WI38 (cell line): Measurements from ENCODE around the gene TDRD5.

ENCODE experiments used
- H3K4me3 ChIP-seq: 2 replicates; pipeline ENCODE4 v1.5.1; 2011; ENCODE audit warnings: low read depth, mild to moderate bottlenecking, control low read depth, low read length
- CTCF ChIP-seq: IDR thresholded peaks from 2 replicates; pipeline ENCODE4 v1.5.1; 2012; ENCODE audit warnings: low read depth, mild to moderate bottlenecking, control low read depth, low read length

TDRD5 gene

DNA sequence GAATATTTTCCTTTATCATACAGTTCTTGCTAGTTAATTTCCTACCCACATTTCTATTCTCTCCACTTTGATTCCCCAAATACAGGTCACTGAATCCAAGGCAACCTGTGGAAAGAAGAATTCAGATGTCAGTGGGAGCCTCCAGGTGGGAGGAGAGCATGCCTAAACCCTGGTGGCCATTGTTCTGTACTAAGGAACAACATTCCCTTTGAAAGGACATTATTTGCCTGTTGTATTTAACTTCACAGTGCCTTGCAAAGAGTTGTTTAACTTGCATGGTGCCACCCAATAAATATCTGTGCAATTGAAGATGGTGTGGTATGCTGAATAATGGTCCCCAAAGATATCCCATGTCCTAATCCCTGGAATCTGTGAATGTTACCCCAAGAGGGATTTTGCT is 37.2 kb upstream of the TDRD5 start:
- no peak overlapping the region for H3K4me3 ChIP-seq
- no peak for TF ChIP-seq CTCF

- TF ChIP-seq CTCF, result no peak
- H3K4me3 ChIP-seq, result no peak overlapping the region
These were observed 33.6 kb upstream of the TDRD5 start for GRCh38 chr1:179558078-179558477.

- no peak within 1 kb of the TSS for H3K4me3 ChIP-seq
- no peak for TF ChIP-seq CTCF
These were observed 15.9 kb upstream of the TDRD5 start, which contains the start of gene NPHS2 for GRCh38 chr1:179575497-179576314. NPHS2 (minus strand) TSS chr1:179575948; CDS start chr1:179575864, 84 bp downstream.

DNA sequence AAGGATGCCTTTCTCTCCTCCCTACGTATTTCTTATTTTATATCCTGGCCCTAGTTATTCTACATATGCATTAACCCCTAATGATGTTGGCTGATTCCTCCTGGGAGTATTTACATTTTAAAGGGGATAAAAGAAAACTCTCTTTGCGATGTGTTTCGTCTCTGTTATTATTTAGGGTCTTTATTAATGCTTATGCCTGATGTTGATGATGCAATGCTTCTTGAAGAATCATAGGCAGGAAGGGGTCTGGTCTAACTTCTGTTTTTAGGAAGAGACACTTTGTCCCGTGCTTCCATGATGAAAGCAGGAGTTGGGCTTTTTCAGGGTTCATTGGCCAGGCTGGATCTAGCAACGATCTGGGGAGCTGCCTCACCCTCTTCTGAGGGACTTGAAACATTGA is 15.1 kb upstream of the TDRD5 start:
- no peak overlapping the region for H3K4me3 ChIP-seq
- TF ChIP-seq CTCF, result no peak

- no peak for TF ChIP-seq CTCF
- H3K4me3 ChIP-seq, result no peak overlapping the region
These were observed 7.8 kb upstream of the TDRD5 start for GRCh38 chr1:179583771-179584320.

DNA sequence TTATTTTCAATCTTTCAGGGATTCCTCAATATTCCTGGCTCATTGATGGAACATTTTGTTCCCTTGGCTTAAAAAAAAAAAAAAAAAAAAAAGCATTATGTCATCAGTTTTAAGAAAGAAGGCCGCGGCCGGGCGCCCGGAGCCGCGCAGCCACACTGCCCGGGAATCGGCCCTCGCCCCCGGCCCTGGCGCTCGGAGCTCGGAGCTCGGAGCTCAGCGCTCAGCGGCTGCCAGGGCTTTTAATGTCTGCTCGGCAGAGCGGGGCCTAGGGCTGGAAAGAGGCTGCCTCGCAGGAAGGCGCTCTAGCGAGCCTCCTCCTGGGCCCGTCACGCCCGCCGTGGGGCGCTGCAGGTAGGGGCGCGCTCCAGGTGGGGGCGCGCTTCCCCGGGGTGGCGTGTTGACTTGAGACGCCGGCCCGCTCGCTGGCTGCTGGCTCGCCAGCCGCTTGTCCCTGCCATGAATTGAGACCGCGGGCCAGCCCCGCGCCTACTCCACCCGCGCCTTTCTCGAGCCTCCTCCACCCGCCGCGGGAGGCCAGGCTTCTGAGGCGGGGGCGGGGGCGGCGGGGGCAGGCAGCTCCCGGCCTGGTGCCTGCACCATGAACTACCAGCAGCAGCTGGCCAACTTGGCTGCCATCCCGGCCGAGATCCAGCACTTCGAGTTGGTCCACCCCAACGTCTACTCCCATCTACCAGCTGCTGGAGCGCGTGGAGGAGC is 5.4 kb upstream of the TDRD5 start:
- H3K4me3 ChIP-seq, result no peak overlapping the region
- no peak for TF ChIP-seq CTCF

DNA sequence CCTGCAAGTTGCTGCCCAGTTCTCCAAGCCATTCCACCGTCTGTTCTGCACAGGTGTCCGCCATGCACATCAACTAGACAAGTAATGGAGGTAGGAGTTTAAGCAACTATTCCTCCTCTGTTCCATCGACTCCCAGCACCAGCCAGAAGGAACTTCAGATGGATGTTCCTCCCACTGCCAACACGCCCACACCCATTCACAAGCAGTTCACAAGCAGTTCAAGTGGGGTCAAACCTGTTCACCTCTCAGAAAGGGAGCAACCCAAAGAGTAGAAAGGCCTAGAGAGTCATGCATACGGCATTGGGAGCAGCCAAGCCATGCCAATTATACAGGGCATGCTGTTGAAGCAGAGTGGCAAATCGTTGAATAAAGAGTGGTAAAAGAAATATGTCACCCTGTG is 4.3 kb upstream of the TDRD5 start:
- H3K4me3 ChIP-seq, result no peak overlapping the region
- TF ChIP-seq CTCF, result no peak
